H1 (cell line): ENCODE measurements around the gene AP1G2.

Experiments used
- CTCF ChIP-seq, 3 experiments: IDR thresholded peaks; 1 replicate in 2 of 3; 2 replicates in 1 of 3; pipeline versions ENCODE4 v1.5.1 to v1.6.1; 2011; ENCODE audit warnings: low read length in 3 of 3, mild to moderate bottlenecking in 3 of 3, inconsistent platforms in 2 of 3, low read depth in 1 of 3, moderate library complexity in 1 of 3; ENCODE audit not compliant: insufficient read depth in 1 of 3; ENCODE audit errors: control extremely low read depth in 1 of 3
- POLR2A ChIP-seq, 2 experiments: IDR thresholded peaks; 1 replicate in 1 of 2; 2 replicates in 1 of 2; pipeline ENCODE4 v1.6.1; 2011; ENCODE audit warnings: low read depth in 2 of 2, low read length in 2 of 2, mild to moderate bottlenecking in 2 of 2; ENCODE audit errors: control extremely low read depth in 1 of 2
- POLR2AphosphoS5 ChIP-seq: IDR thresholded peaks from 2 replicates; pipeline ENCODE4 v1.6.1; 2011; ENCODE audit warnings: low read depth, low read length

- TF ChIP-seq POLR2A (IDR thresholded peaks at IDR 0.05; ENCODE audit: control extremely low read depth in 1 of 2, low read depth in 2 of 2, low read length in 2 of 2) (no peak), CTCF (IDR thresholded peaks at IDR 0.05; ENCODE audit: control extremely low read depth in 1 of 3, insufficient read depth in 1 of 3, low read depth in 1 of 3, low read length in 3 of 3) (no peak), POLR2AphosphoS5 (no peak)
Measured at GRCh38 chr14:23531391-23531790, 36.2 kb downstream of the AP1G2 start.
